Memory B cell (primary cell): Measurements from ENCODE around the gene DEUP1.
"Not testable (repeated sequence)": the region's sequence is repeated elsewhere in the genome, so short reads cannot be mapped to it uniquely, and the experiment has no call there.

Source experiments
- ATAC-seq: fragments of 150-1000 bp; cut with Tn5 transposase; 2 replicates; pipeline ENCODE4 v1.10.0; 2021; ENCODE audit warnings: low read depth, mild to moderate bottlenecking, moderate library complexity
- DNase-seq, 2 donors: peaks; one replicate each; pipeline ENCODE4 v3.0.0; 2022; ENCODE audit warnings: low spot score in 2 of 2
- H3K27ac Mint-ChIP-seq: one replicate; pipeline ENCODE4 v1.8.0; 2022; ENCODE audit warnings: mild to moderate bottlenecking, moderate library complexity, mixed read lengths
- H3K27me3 Mint-ChIP-seq: one replicate; pipeline ENCODE4 v1.8.0; 2022; ENCODE audit warnings: mixed read lengths
- H3K36me3 Mint-ChIP-seq: one replicate; pipeline ENCODE4 v1.8.0; 2022; ENCODE audit warnings: mild to moderate bottlenecking, mixed read lengths
- H3K4me1 Mint-ChIP-seq: one replicate; pipeline ENCODE4 v1.8.0; 2022; ENCODE audit warnings: mixed read lengths
- H3K4me3 Mint-ChIP-seq: one replicate; pipeline ENCODE4 v1.8.0; 2022; ENCODE audit warnings: mild to moderate bottlenecking, moderate library complexity, mixed read lengths
- H3K9me3 Mint-ChIP-seq: one replicate; pipeline ENCODE4 v1.8.0; 2022; ENCODE audit warnings: mixed read lengths

DEUP1 gene

DNA sequence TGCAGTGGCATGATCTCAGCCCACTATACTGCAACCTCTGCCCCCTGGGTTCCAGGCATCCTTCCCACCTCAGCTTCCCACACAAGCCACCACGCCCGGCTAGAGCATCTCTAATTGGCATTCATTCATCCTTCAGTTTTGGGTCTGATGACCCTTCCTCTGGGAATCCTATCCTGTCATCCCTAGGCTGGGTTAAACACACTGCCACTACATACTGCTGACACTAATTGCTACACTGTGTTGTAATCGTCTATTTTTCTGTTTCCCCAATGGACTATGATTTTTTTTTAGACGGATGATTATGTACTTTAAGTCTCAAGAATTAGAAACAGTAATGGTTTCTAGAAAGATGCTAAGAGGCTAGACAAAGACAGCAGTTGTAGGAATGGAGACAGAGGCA, 62.8 kb downstream of the DEUP1 start:
- Mint-ChIP-seq H3K36me3 (no peaks in the 10 kb centered on the region), H3K27ac (no peak overlapping the region)

DNA sequence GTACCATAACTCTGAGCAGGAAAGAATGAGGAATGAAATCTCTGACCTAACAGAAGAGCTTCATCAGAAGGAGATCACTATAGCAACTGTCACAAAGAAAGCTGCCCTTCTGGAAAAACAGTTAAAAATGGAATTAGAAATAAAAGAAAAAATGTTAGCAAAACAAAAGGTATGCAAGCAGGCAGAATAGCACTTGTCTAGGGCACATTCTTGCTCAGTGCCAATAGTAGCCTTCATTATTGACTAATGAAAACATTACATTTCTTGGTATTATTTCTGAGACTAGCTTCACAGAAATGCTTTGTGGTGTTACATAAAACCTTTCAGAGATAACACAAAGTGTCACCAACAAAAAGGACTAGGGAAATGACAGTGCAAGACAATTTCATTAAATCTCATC, 63.9 kb downstream of the DEUP1 start:
- H3K4me1 Mint-ChIP-seq, result no peaks in the 10 kb centered on the region
- no peak overlapping the region for H3K4me3 Mint-ChIP-seq
- DNase-seq (no peak), ATAC-seq (no peak)
- H3K27me3 Mint-ChIP-seq, result no peaks in the 10 kb centered on the region
- H3K9me3 Mint-ChIP-seq, result no peaks in the 10 kb centered on the region
- H3K27ac Mint-ChIP-seq, result no peak overlapping the region
- H3K36me3 Mint-ChIP-seq, result no peaks in the 10 kb centered on the region

More for the DNA sequence above, 62.8 kb downstream of the DEUP1 start:
- no peak for ATAC-seq
- peaks cover 2% of the 10 kb centered on the region for H3K27me3 Mint-ChIP-seq
- no peaks in the 10 kb centered on the region for H3K9me3 Mint-ChIP-seq
- DNase-seq, result no peak
- no peaks in the 10 kb centered on the region for H3K4me1 Mint-ChIP-seq
- H3K4me3 Mint-ChIP-seq, result no peak overlapping the region

DNA sequence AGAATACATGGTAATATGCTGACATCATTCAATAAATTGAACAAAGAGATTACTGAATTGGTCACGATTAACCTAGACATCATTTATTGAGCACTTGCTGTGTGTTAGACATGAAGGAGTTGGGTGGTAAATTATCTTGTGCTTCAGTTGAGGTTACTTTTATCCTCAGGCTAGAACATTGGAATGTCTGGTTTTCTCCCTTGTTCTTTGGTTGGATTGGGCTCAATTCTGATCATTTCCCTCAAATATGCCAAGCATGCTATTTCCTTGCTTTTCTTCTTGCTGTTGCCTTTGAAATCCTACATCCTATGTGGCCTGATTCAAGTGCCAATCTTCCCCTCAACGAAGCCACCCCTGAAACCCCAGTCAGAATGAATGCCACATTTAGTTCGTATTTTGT, 65.8 kb downstream of the DEUP1 start:
- ATAC-seq (no peak), DNase-seq (no peak)
- Mint-ChIP-seq H3K27me3 (no peaks in the 10 kb centered on the region), H3K36me3 (no peaks in the 10 kb centered on the region), H3K9me3 (peaks cover 1% of the 10 kb centered on the region), H3K4me3 (no peak overlapping the region), H3K27ac (no peak overlapping the region), H3K4me1 (no peaks in the 10 kb centered on the region)

DNA sequence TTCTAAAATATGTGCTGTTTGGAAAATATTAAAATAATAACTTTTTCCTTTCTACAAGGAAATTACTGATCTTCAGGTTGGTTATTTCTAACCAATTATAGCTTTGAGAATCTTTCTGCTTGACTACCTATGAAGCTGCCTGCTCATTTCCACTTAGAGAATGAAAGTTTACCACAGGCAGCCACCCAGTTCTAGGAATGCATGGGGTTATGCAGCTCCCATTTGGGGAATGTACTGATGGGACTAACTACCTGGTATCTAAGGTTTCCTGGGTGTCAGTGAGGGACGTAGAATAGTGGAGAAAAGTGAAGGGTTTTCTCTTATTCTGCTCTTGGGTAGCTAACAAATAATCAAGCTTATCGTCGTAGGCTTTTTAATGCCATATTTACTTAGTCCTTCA, 73.4 kb downstream of the DEUP1 start:
- Mint-ChIP-seq H3K4me1 (no peaks in the 10 kb centered on the region), H3K27ac (no peak overlapping the region), H3K4me3 (no peak overlapping the region), H3K9me3 (peaks cover 1% of the 10 kb centered on the region), H3K27me3 (no peaks in the 10 kb centered on the region), H3K36me3 (no peaks in the 10 kb centered on the region)
- ATAC-seq (no peak), DNase-seq (no peak)

DNA sequence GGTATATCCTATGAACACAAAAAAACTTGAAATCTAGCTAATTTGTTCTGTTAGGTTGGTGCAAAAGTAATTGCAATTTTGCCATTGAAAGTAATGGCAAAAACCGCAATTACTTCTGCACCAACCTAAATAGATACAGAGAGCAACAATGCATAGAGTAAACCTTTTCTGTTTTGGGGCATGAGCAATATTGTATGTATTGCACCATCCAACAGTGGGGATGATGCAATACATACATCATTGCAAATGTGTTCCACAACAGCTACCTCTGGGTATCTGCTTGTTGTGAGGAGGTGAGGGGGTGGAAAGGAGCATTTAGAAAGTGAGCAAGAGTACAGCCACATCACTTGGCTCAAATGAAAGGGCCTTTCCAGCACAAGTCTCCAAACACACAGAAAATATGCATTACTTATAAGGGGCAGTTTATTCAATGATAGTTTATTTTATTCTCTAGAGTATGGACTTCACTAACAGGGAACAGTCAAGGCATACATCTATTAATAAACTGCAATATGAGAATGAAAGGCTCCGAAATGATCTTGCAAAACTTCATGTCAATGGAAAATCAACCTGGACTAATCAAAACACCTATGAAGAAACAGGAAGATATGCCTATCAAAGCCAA, 77.3 kb downstream of the DEUP1 start:
- no peak for ATAC-seq
- no peaks in the 10 kb centered on the region for H3K4me1 Mint-ChIP-seq
- peaks cover 2% of the 10 kb centered on the region for H3K27me3 Mint-ChIP-seq
- no peak overlapping the region for H3K4me3 Mint-ChIP-seq
- H3K9me3 Mint-ChIP-seq, result no peaks in the 10 kb centered on the region
- no peaks in the 10 kb centered on the region for H3K36me3 Mint-ChIP-seq
- H3K27ac Mint-ChIP-seq, result no peak overlapping the region
- DNase-seq, result no peak

DNA sequence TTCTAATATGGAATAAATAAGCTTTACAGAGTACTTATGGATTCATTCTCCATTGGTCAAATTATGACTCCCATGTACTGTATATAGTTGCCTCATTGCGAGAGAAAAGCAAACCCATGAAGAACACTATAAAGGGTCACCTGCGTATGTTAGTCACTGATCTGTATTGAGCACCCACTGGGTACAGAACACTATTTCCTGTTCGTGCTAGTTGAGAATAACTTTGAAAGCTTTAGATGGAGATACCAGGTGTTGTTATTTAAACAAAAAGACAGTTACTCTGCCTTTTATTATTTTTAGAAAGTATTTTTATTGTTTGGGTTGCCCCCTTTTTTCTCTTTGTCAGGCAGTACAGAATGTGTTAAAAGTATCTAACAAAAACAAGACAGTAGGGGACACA, 79.9 kb downstream of the DEUP1 start:
- Mint-ChIP-seq H3K9me3 (no peaks in the 10 kb centered on the region), H3K4me3 (no peak overlapping the region), H3K27me3 (peaks cover 2% of the 10 kb centered on the region), H3K4me1 (no peaks in the 10 kb centered on the region), H3K36me3 (no peaks in the 10 kb centered on the region), H3K27ac (no peak overlapping the region)
- DNase-seq, result no peak
- no peak for ATAC-seq

DNA sequence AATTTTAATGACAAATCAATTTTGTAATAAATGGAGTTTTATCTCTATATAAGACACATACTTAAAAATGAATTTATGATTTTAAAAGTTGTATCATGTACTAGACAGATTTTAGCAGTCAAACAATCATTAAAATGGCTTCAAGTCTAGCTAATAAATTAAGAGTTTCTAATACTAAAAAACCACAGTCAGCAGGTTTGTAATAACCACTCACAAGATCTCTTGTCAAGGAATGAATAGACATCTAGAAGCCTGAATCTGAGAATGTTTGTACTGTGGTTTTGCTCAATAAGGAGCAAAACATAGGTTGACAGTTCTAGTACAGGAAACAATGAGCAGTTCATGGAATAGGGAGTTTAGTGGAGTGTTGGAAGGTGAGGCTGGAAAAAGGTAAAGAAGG, 81.2 kb downstream of the DEUP1 start:
- no peak overlapping the region for H3K4me3 Mint-ChIP-seq
- DNase-seq (no peak), ATAC-seq (no peak)
- H3K36me3 Mint-ChIP-seq, result no peaks in the 10 kb centered on the region
- H3K27ac Mint-ChIP-seq, result no peak overlapping the region
- peaks cover 2% of the 10 kb centered on the region for H3K27me3 Mint-ChIP-seq
- H3K4me1 Mint-ChIP-seq, result no peaks in the 10 kb centered on the region
- no peaks in the 10 kb centered on the region for H3K9me3 Mint-ChIP-seq

DNA sequence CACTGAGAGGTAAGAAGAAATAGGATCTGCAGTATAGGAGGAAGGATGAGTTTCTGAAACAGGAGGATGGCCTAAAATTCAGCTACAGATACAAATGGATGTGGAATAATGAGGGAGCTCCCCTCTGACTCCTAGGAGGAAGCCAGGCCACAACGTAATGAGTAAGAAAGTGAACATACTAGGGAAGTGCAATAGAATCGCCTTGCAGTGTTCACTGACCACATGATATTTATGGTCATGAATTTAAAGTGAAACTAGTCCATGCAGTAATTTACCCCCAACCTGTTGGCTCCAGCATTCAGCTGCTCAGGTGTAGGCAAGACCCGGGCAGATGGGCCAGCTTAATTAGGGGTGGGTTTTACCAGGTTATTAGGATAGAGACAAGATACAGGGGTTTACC, 101.7 kb downstream of the DEUP1 start:
- Mint-ChIP-seq H3K27me3 (no peaks in the 10 kb centered on the region), H3K4me3 (no peak overlapping the region), H3K4me1 (no peaks in the 10 kb centered on the region), H3K36me3 (no peaks in the 10 kb centered on the region), H3K9me3 (no peaks in the 10 kb centered on the region), H3K27ac (no peak overlapping the region)
- no peak for DNase-seq
- ATAC-seq, result no peak

DNA sequence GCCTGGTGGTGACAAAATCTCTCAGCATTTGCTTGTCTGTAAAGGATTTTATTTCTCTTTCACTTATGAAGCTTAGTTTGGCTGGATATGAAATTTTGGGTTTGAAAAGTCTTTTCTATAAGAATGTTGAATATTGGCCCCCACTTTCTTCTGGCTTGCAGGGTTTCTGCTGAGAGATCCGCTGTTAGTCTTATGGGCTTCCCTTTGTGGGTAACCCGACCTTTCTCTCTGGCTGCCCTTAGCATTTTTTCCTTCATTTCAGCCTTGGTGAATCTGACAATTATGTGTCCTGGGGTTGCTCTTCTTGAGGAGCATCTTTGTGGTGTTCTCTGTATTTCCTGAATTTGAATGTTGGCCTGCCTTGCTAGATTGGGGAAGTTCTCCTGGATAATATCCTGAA, 112.7 kb downstream of the DEUP1 start:
- not testable (repeated sequence) for H3K4me1 Mint-ChIP-seq, H3K9me3 Mint-ChIP-seq, DNase-seq, H3K27me3 Mint-ChIP-seq, H3K36me3 Mint-ChIP-seq, H3K27ac Mint-ChIP-seq, H3K4me3 Mint-ChIP-seq, ATAC-seq

DNA sequence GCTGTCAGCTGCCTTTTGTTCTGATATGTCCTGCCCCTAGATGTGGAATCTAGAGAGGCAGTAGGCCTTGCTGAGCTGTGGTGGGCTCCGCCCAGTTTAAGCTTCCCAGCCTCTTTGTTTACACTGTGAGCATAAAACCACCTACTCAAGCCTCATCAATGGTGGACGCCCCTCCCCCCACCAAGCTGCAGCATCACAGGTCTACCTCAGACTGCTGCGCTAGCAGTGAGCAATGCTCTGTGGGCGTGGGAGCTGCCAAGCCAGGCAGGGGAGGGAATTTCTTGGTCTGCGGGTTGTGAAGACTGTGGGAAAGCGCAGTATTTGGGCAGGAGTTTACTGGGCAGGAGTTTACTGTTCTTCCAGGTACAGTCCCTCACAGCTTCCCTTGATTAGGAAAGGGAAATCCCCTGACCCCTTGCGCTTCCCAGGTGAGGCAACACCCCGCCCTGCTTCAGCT, 114.1 kb downstream of the DEUP1 start:
- Mint-ChIP-seq H3K9me3 (peaks cover 5% of the 10 kb centered on the region), H3K27ac (no peak overlapping the region), H3K4me3 (no peak overlapping the region), H3K4me1 (no peaks in the 10 kb centered on the region), H3K36me3 (peaks cover 1% of the 10 kb centered on the region), H3K27me3 (peaks cover 5% of the 10 kb centered on the region)
- DNase-seq, result no peak
- ATAC-seq, result no peak

DNA sequence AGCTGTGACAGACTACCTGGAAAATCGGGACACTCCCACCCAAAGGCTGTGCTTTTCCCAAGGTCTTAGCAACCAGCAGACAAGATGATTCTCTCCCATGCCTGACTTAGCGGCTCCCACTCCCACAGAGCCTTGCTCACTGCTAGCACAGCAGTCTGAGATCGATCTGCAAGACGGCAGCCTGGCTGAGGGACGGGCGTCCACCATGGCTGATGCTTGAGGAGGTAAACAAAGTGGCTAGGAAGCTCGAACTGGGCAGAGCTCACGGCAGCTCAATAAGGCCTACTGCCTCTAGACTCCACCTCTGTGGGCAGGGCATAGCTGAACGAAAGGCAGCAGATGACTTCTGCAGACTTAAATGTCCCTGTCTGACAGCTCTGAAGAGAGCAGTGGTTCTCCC, 127.7 kb downstream of the DEUP1 start:
- peaks cover 9% of the 10 kb centered on the region for H3K27me3 Mint-ChIP-seq
- H3K36me3 Mint-ChIP-seq, result no peaks in the 10 kb centered on the region
- peaks cover 2% of the 10 kb centered on the region for H3K9me3 Mint-ChIP-seq
- H3K4me1 Mint-ChIP-seq, result no peaks in the 10 kb centered on the region
- H3K4me3 Mint-ChIP-seq, result no peak overlapping the region
- ATAC-seq (no peak), DNase-seq (no peak)
- no peak overlapping the region for H3K27ac Mint-ChIP-seq

DNA sequence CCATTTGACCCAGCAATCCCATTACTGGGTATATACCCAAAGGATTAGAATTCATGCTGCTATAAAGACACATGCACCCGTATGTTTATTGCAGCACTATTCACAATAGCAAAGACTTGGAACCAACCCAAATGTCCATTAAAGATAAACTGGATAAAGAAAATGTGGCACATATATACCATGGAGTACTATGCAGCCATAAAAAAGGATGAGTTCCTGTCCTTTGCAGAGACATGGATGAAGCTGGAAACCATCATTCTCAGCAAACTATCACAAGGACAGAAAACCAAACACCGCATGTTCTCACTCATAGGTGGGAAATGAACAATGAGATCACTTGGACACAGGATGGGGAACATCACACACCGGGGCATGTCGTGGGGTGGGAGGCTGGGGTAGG, 133.1 kb downstream of the DEUP1 start:
- H3K36me3 Mint-ChIP-seq, H3K9me3 Mint-ChIP-seq: not testable (repeated sequence)

DNA sequence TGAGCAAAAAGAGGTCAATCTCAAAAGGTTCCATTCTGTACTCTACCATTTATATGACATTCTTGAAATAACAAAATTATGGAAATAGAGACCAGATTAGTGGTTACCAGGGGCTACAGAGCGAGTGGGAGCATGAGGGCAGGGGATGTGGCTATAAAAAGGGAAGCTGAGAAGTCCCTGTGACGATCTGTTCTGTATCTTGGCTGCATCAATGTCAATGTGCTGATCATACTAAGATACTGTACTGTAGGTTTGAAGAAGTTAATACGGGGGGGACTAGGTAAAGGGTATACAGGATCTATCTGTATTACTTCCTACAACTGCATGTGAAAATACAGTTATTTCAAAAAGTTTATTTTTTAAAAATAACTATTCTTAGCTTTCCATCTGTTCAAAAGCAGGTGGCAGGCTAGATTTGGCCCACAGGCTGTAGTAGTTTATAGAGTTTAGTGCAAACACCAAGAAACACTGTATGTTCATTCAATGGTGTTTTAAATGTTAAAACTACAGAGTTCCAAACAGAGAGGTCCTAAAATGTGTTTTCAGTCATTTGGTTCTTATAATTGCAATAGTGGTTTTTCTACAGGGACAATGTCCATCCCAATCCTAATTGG, 134.5 kb downstream of the DEUP1 start:
- no peaks in the 10 kb centered on the region for H3K27me3 Mint-ChIP-seq
- no peak for DNase-seq
- no peak overlapping the region for H3K4me3 Mint-ChIP-seq
- H3K36me3 Mint-ChIP-seq, result no peaks in the 10 kb centered on the region
- ATAC-seq, result no peak
- peaks cover 2% of the 10 kb centered on the region for H3K9me3 Mint-ChIP-seq
- no peaks in the 10 kb centered on the region for H3K4me1 Mint-ChIP-seq
- H3K27ac Mint-ChIP-seq, result no peak overlapping the region

More for the DNA sequence above, 133.1 kb downstream of the DEUP1 start:
- H3K27me3 Mint-ChIP-seq, H3K27ac Mint-ChIP-seq, H3K4me1 Mint-ChIP-seq, H3K4me3 Mint-ChIP-seq, ATAC-seq, DNase-seq: not testable (repeated sequence)

DNA sequence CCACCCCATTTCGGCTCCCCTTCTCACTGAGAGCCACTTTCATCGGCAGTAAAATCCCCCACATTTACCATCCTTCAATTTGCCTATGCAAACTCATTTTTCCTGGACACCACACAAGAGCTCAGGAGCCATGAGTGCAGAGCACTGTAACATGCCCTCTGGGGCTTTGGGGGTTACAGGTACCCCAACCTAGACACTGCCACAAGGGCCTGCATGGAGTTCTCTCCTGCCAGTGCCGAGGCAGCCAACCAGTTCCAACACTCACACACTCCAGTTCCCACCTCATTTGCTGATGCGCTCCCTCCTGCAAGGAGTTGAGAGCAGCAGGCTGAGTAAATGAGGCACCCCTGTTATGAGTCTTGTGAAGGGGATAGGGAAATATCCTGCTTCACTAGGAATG, 136.5 kb downstream of the DEUP1 start:
- Mint-ChIP-seq H3K36me3 (no peaks in the 10 kb centered on the region), H3K27me3 (no peaks in the 10 kb centered on the region), H3K27ac (no peak overlapping the region), H3K9me3 (peaks cover 2% of the 10 kb centered on the region), H3K4me1 (peaks cover 3% of the 10 kb centered on the region), H3K4me3 (no peak overlapping the region)
- ATAC-seq (no peak), DNase-seq (no peak)

DNA sequence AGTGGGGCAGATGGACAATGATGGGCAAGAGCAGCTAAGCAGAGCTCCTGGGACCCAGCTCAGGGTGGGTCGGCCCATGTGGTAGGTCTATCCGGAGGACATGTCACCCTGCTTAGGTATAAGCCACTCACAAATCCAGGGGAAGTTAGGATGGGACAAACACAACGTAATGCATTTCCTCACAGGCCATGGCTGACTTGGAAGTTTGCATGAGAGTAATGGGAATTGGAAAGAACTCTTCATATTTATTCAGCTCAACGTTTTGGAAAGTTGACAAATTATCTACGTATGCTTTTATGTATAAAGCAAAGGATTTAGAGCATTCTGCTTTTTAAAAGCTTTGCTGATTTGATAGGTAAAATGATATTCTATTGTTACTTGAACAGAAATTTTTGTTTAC, 137.7 kb downstream of the DEUP1 start:
- no peak overlapping the region for H3K27ac Mint-ChIP-seq
- no peaks in the 10 kb centered on the region for H3K9me3 Mint-ChIP-seq
- no peaks in the 10 kb centered on the region for H3K27me3 Mint-ChIP-seq
- H3K4me3 Mint-ChIP-seq, result no peak overlapping the region
- DNase-seq (no peak), ATAC-seq (no peak)
- H3K36me3 Mint-ChIP-seq, result no peaks in the 10 kb centered on the region
- peaks cover 3% of the 10 kb centered on the region for H3K4me1 Mint-ChIP-seq
